ENCODE results near the gene CABP1.
A peak's percentile ranks its signal among the peaks of the same experiment; 100 is the strongest.
"Not testable (repeated sequence)": the region's sequence is repeated elsewhere in the genome, so short reads cannot be mapped to it uniquely, and the experiment has no call there.

The CABP1 gene

DNA sequence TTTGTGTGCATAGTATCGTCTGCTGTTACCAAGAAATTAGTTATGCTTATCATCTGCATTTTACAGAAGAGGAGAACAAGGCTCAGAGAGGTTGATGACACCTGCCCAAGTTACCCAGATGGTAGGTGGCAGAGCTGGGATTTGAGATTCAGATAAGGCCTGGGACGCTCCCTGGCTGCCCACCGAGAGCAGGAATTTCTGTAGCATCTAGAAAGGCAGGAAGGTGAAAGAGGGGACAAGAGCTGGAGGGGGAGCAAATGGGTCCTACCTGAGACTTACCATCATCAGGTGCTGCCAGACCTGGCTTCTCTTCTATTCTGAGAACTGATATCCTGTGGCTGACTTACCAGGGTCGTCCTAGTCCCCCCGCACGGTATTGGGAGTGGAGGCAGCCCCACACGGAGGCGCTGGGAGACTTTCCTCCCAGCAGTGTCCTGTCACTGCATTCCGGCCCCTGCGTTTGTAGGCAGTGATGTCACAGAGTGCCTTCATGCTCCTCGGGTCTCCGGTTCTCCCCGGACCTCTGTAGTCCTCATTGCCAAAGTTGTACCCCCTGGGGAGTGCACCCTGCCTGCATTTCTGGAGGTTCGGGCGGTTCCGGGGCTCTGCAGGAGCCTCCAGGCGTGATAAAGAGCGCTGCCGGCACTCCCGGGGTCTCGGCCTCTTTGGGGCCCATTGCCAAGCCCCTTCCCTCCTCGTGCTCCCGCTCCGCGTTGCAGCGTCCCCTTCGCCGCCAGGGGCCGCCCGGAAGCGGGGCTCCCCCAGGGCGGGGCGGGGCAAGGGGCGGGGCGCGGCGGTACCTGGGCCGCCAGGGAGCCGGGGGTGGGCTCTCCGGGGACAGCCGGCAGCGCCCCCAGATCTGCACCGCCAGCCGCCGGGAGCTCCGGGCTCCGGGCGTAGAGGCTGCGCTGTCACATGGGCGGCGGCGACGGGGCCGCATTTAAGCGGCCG lies at the start of gene CABP1:
TSS of gene CABP1 (plus strand) at position 856 of the 951 bp plus-strand sequence. CDS start at position 916, 60 bp downstream.
- H3K4me1 ChIP-seq (ENCODE audit: control insufficient read depth, insufficient read depth, low read length) = peaks cover 10% of the 10 kb centered on the region
- H3K9ac ChIP-seq (ENCODE audit: low read length in 2 of 2) = no peak within 1 kb of the TSS
- no peaks in the 10 kb centered on the region for H3K9me3 ChIP-seq (ENCODE audit: control insufficient read depth in 2 of 2, low read length in 2 of 2)
- H3K36me3 ChIP-seq (ENCODE audit: control insufficient read depth in 2 of 2, insufficient read depth in 2 of 2, low read length in 2 of 2) = no peaks in the 10 kb centered on the region
- H3K4me3 ChIP-seq (ENCODE audit: low read length in 2 of 2) = peak within 1 kb of the TSS; percentile 19 to 62
- H3K27ac ChIP-seq (ENCODE audit: low read length) = no peak within 1 kb of the TSS
- H3K27me3 ChIP-seq (ENCODE audit: control insufficient read depth in 1 of 2, insufficient read depth in 2 of 2, low read length in 2 of 2) = peaks cover 43 to 44% of the 10 kb centered on the region in 2 donors

DNA sequence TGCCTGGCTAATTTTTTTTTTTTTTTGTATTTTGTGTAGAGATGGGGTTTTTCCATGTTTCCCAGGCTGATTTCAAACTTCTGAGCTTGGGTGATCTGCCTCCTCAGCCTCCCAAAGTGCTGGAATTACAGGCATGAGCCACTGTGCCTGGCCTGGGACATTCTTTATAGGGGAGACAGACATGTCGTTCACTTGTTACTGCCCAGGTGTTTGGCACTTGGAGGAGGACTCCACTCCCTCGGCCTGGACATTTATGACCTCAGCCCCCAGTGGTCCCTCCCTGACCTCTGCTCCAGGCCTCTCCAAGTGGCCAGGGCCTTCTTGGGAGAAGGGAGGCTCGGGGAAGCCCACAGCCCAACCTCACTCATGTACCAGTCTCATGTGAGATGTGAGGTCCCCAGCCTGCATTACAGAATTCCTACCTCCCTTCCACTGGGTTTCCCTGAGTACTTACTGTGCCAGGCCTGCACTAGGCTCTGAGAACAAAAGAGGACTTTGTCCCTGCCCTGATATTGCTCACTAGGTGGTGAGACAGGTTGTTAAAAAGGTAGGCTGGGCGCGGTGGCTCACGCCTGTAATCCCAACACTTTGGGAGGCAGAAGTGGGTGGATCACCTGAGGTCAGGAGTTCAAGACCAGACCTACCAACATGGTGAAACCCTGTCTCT lies 49.6 kb upstream of the CABP1 start:
- Histone ChIP-seq H3K9ac (ENCODE audit: low read length in 2 of 2) (no peak overlapping the region), H3K27me3 (ENCODE audit: control insufficient read depth in 1 of 2, insufficient read depth in 2 of 2, low read length in 2 of 2) (no peaks in the 10 kb centered on the region), H3K27ac (ENCODE audit: low read length) (no peak overlapping the region), H3K4me3 (ENCODE audit: low read length in 2 of 2) (no peak overlapping the region), H3K36me3 (ENCODE audit: control insufficient read depth in 2 of 2, insufficient read depth in 2 of 2, low read length in 2 of 2) (no peaks in the 10 kb centered on the region), H3K9me3 (ENCODE audit: control insufficient read depth in 2 of 2, low read length in 2 of 2) (no peaks in the 10 kb centered on the region), H3K4me1 (ENCODE audit: control insufficient read depth, insufficient read depth, low read length) (no peaks in the 10 kb centered on the region)

- H3K9ac ChIP-seq (ENCODE audit: low read length in 2 of 2) = no peak overlapping the region
- H3K36me3 ChIP-seq (ENCODE audit: control insufficient read depth in 2 of 2, insufficient read depth in 2 of 2, low read length in 2 of 2) = no peaks in the 10 kb centered on the region
- H3K4me3 ChIP-seq (ENCODE audit: low read length in 2 of 2) = no peak overlapping the region
- no peak overlapping the region for H3K27ac ChIP-seq (ENCODE audit: low read length)
- H3K9me3 ChIP-seq (ENCODE audit: control insufficient read depth in 2 of 2, low read length in 2 of 2) = no peaks in the 10 kb centered on the region
- H3K27me3 ChIP-seq (ENCODE audit: control insufficient read depth in 1 of 2, insufficient read depth in 2 of 2, low read length in 2 of 2) = peaks cover 3 to 4% of the 10 kb centered on the region in 2 donors
- no peaks in the 10 kb centered on the region for H3K4me1 ChIP-seq (ENCODE audit: control insufficient read depth, insufficient read depth, low read length)
Measured at GRCh38 chr12:120592121-120593049, 48.0 kb upstream of the CABP1 start.

GRCh38 chr12:120596901-120597300 lies 43.5 kb upstream of the CABP1 start:
- H3K9me3 ChIP-seq (ENCODE audit: control insufficient read depth in 2 of 2, low read length in 2 of 2) = no peaks in the 10 kb centered on the region
- H3K36me3 ChIP-seq (ENCODE audit: control insufficient read depth in 2 of 2, insufficient read depth in 2 of 2, low read length in 2 of 2) = no peaks in the 10 kb centered on the region
- peaks cover 7 to 9% of the 10 kb centered on the region in 2 donors for H3K27me3 ChIP-seq (ENCODE audit: control insufficient read depth in 1 of 2, insufficient read depth in 2 of 2, low read length in 2 of 2)
- H3K4me1 ChIP-seq (ENCODE audit: control insufficient read depth, insufficient read depth, low read length) = no peaks in the 10 kb centered on the region
- H3K9ac ChIP-seq (ENCODE audit: low read length in 2 of 2) = no peak overlapping the region
- H3K27ac ChIP-seq (ENCODE audit: low read length) = no peak overlapping the region
- no peak overlapping the region for H3K4me3 ChIP-seq (ENCODE audit: low read length in 2 of 2)

- no peak overlapping the region for H3K4me3 ChIP-seq (ENCODE audit: low read length in 2 of 2)
- H3K27ac ChIP-seq (ENCODE audit: low read length) = no peak overlapping the region
- H3K36me3 ChIP-seq (ENCODE audit: control insufficient read depth in 2 of 2, insufficient read depth in 2 of 2, low read length in 2 of 2) = no peaks in the 10 kb centered on the region
- H3K27me3 ChIP-seq (ENCODE audit: control insufficient read depth in 1 of 2, insufficient read depth in 2 of 2, low read length in 2 of 2) = peaks cover 9% of the 10 kb centered on the region in 2 donors
- no peak overlapping the region for H3K9ac ChIP-seq (ENCODE audit: low read length in 2 of 2)
- no peaks in the 10 kb centered on the region for H3K4me1 ChIP-seq (ENCODE audit: control insufficient read depth, insufficient read depth, low read length)
- no peaks in the 10 kb centered on the region for H3K9me3 ChIP-seq (ENCODE audit: control insufficient read depth in 2 of 2, low read length in 2 of 2)
Measured at GRCh38 chr12:120597861-120598260, 42.6 kb upstream of the CABP1 start.

DNA sequence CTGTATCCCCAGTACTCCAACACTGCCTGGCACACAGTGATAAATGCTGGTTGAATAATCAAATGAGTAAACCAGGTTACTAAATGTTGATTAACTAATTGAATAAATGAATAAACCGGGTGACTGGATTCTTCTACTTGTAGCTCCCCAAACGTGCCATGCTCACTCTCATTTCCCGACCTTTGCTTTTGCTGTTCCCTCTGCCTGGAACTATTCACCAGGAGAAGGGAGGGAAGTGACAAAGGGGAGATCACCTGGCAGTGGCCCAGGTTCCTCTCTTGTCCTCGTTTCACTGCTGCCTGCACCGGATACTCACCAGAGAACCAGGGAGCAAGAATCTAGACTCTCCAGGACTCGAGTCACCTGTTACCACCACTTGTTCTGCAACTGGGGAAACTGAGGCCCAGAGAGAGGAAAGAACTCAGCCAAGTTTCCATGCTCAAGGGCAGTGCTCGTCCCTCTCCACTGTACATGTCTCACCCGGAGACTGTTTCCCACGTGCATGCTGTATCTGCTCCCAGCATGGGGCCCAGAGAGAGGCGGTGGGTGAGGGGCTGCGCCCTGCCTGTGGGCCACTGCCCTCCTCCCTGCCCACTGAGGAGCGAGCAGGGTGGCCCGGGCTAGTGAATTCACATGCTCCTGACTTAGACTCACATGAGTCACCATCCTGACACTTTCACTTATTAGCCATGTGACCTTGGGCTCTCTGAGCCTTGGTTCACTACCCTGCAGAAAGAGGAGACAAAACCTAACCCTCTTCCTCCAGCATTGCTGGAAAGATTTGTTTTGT lies 41.6 kb upstream of the CABP1 start:
- Histone ChIP-seq H3K9me3 (ENCODE audit: control insufficient read depth in 2 of 2, low read length in 2 of 2) (no peaks in the 10 kb centered on the region), H3K36me3 (ENCODE audit: control insufficient read depth in 2 of 2, insufficient read depth in 2 of 2, low read length in 2 of 2) (no peaks in the 10 kb centered on the region), H3K27me3 (ENCODE audit: control insufficient read depth in 1 of 2, insufficient read depth in 2 of 2, low read length in 2 of 2) (peaks cover 9% of the 10 kb centered on the region in 2 donors), H3K9ac (ENCODE audit: low read length in 2 of 2) (no peak overlapping the region), H3K4me1 (ENCODE audit: control insufficient read depth, insufficient read depth, low read length) (no peaks in the 10 kb centered on the region), H3K27ac (ENCODE audit: low read length) (no peak overlapping the region), H3K4me3 (ENCODE audit: low read length in 2 of 2) (no peak overlapping the region)

DNA sequence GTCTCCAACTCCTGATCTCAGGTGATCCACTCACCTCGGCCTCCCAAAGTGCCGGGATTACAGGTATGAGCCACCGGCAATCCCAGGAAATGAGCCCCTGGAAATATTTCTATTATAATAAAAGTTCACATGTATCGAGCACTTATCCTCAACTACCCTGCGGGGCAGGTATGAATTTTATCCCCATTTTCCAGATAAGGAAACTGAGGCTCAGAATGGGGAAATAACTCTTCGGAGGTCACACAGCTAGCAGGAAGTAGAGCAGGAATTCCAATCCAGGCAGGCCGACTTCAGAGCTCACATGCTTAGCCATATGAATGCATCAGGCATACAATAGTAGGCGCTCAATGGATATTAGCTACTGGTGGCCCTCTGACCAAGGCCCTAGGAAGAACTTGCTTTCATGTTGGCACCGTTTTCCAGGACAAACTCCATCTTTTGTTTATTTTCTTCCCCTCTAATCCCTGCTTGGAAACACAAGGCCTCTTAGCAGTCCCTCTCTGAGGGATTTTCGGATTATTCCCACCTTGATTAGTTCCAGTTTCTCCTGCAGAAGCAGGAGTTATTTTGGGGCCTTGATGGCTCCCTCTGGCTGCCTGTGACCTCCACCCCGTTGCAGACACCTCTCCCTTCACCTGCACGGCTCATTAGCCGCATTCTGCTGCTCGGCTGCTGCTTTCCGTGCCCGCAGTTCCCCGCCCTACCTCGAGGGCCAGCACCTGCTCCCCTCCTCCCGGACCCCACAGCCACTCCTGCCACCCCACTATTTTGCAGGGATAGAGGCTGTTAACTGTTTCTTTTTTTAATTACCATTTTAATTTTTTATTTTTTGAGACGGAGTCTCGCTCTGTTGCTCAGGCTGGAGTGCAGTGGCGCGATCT lies 40.5 kb upstream of the CABP1 start:
- Histone ChIP-seq H3K4me1 (ENCODE audit: control insufficient read depth, insufficient read depth, low read length) (no peaks in the 10 kb centered on the region), H3K9me3 (ENCODE audit: control insufficient read depth in 2 of 2, low read length in 2 of 2) (no peaks in the 10 kb centered on the region), H3K4me3 (ENCODE audit: low read length in 2 of 2) (no peak overlapping the region), H3K27ac (ENCODE audit: low read length) (no peak overlapping the region), H3K36me3 (ENCODE audit: control insufficient read depth in 2 of 2, insufficient read depth in 2 of 2, low read length in 2 of 2) (no peaks in the 10 kb centered on the region), H3K27me3 (ENCODE audit: control insufficient read depth in 1 of 2, insufficient read depth in 2 of 2, low read length in 2 of 2) (peaks cover 9% of the 10 kb centered on the region in 2 donors), H3K9ac (ENCODE audit: low read length in 2 of 2) (no peak overlapping the region)

DNA sequence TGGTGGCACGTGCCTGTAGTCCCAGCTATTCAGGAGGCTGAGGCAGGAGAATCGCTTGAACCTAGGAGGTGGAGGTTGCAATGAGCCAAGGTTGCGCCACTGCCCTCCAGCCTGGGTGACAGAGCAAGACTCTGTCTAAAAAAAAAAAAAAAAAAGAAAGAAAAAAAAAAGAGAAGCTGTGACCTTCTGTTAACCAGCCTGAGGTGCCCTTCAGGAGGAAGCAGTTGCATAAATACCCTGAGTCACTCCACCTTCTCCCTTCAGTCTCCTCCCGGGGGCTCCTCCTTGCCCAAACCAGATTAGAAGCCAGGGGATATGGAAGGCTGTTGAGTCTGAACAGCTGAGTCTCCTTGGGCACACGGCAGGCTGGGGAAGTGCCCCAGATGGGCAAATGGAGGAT lies 38.0 kb upstream of the CABP1 start:
- not testable (repeated sequence) for H3K9me3 ChIP-seq (ENCODE audit: control insufficient read depth in 2 of 2, low read length in 2 of 2); H3K36me3 ChIP-seq (ENCODE audit: control insufficient read depth in 2 of 2, insufficient read depth in 2 of 2, low read length in 2 of 2); H3K27me3 ChIP-seq (ENCODE audit: control insufficient read depth in 1 of 2, insufficient read depth in 2 of 2, low read length in 2 of 2); H3K4me1 ChIP-seq (ENCODE audit: control insufficient read depth, insufficient read depth, low read length); H3K9ac ChIP-seq (ENCODE audit: low read length in 2 of 2); H3K27ac ChIP-seq (ENCODE audit: low read length); H3K4me3 ChIP-seq (ENCODE audit: low read length in 2 of 2)

GRCh38 chr12:120610560-120610959 lies 29.9 kb upstream of the CABP1 start:
- Histone ChIP-seq H3K4me3 (ENCODE audit: low read length in 2 of 2) (no peak overlapping the region), H3K36me3 (ENCODE audit: control insufficient read depth in 2 of 2, insufficient read depth in 2 of 2, low read length in 2 of 2) (no peaks in the 10 kb centered on the region), H3K9me3 (ENCODE audit: control insufficient read depth in 2 of 2, low read length in 2 of 2) (no peaks in the 10 kb centered on the region), H3K9ac (ENCODE audit: low read length in 2 of 2) (no peak overlapping the region), H3K4me1 (ENCODE audit: control insufficient read depth, insufficient read depth, low read length) (no peaks in the 10 kb centered on the region), H3K27ac (ENCODE audit: low read length) (no peak overlapping the region), H3K27me3 (ENCODE audit: control insufficient read depth in 1 of 2, insufficient read depth in 2 of 2, low read length in 2 of 2) (no peaks in the 10 kb centered on the region)
